Suprapubic skin (tissue), 3 donors: ENCODE results near the gene CDKN2B-AS1.

ENCODE experiments used
- POLR2A ChIP-seq, 2 donors: fragments of 450-650 bp; IDR thresholded peaks; one replicate each; pipeline ENCODE4 v1.6.1; 2017; ENCODE audit warnings: antibody characterized with exemption in 2 of 2, mild to moderate bottlenecking in 2 of 2, moderate library complexity in 2 of 2
- TF ChIP-seq, protein P1 (sequence below), 2 donors: fragments of 200-600 bp in 1 of 2; fragments of 450-650 bp in 1 of 2; sonication (generic) in 1 of 2; IDR thresholded peaks; one replicate each; pipeline ENCODE4 v1.5.1; 2016 to 2019; ENCODE audit warnings: antibody characterized with exemption in 2 of 2, mild to moderate bottlenecking in 1 of 2, moderate library complexity in 1 of 2

DNA sequence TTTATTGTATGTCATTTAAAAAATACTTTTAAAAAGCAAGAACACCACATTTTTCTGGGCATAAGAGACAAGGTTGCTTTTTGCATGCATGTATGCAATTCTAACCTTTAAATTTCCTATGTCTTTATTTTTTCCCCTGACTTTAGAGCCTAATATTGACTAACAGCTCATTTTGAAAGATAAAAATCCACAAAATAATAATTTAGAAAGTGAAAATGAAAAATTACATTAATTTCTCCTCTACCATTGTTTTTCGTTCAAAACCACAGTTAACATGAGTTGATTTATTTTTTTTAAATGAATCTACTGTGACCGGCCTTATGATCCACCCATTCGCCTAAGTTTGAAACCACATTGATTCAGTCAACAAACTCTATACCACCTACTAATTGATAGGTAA is 152.0 kb downstream of the CDKN2B-AS1 start:
- TF ChIP-seq, protein P1, sequence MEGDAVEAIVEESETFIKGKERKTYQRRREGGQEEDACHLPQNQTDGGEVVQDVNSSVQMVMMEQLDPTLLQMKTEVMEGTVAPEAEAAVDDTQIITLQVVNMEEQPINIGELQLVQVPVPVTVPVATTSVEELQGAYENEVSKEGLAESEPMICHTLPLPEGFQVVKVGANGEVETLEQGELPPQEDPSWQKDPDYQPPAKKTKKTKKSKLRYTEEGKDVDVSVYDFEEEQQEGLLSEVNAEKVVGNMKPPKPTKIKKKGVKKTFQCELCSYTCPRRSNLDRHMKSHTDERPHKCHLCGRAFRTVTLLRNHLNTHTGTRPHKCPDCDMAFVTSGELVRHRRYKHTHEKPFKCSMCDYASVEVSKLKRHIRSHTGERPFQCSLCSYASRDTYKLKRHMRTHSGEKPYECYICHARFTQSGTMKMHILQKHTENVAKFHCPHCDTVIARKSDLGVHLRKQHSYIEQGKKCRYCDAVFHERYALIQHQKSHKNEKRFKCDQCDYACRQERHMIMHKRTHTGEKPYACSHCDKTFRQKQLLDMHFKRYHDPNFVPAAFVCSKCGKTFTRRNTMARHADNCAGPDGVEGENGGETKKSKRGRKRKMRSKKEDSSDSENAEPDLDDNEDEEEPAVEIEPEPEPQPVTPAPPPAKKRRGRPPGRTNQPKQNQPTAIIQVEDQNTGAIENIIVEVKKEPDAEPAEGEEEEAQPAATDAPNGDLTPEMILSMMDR (IDR thresholded peaks at IDR 0.05), result no peak
- TF ChIP-seq POLR2A (IDR thresholded peaks at IDR 0.05), result no peak
